ENCODE results near the gene PTPRF.

Gene PTPRF

GRCh38 chr1:43653893-43654292 is 123.2 kb downstream of the PTPRF start:
- Histone ChIP-seq H3K4me3 (ENCODE audit: low read depth, low read length) (no peak overlapping the region), H3K4me1 (ENCODE audit: control insufficient read depth, insufficient read depth, low read length) (peaks cover 24% of the 10 kb centered on the region; the same call in 1 of the 2 replicates), H3K27me3 (ENCODE audit: control insufficient read depth, insufficient read depth, low read length) (no peaks in the 10 kb centered on the region), H3K9me3 (ENCODE audit: control insufficient read depth, insufficient read depth, low read depth, low read length) (no peaks in the 10 kb centered on the region), H3K36me3 (ENCODE audit: control insufficient read depth, insufficient read depth, low read length) (peaks cover 52% of the 10 kb centered on the region), H3K9ac (ENCODE audit: low read length) (no peak overlapping the region), H3K27ac (ENCODE audit: low read depth, low read length) (no peak overlapping the region)

GRCh38 chr1:43655953-43656352 is 125.3 kb downstream of the PTPRF start:
- Histone ChIP-seq H3K4me3 (ENCODE audit: low read depth, low read length) (no peak overlapping the region), H3K9ac (ENCODE audit: low read length) (no peak overlapping the region), H3K4me1 (ENCODE audit: control insufficient read depth, insufficient read depth, low read length) (peaks cover 42% of the 10 kb centered on the region), H3K9me3 (ENCODE audit: control insufficient read depth, insufficient read depth, low read depth, low read length) (no peaks in the 10 kb centered on the region), H3K27ac (ENCODE audit: low read depth, low read length) (no peak overlapping the region), H3K27me3 (ENCODE audit: control insufficient read depth, insufficient read depth, low read length) (no peaks in the 10 kb centered on the region), H3K36me3 (ENCODE audit: control insufficient read depth, insufficient read depth, low read length) (peaks cover 68% of the 10 kb centered on the region)

- peak overlapping the region; percentile 82 for H3K27ac ChIP-seq (ENCODE audit: low read depth, low read length)
- H3K9ac ChIP-seq (ENCODE audit: low read length), result peak overlapping the region; percentile 46
- no peaks in the 10 kb centered on the region for H3K27me3 ChIP-seq (ENCODE audit: control insufficient read depth, insufficient read depth, low read length)
- H3K4me3 ChIP-seq (ENCODE audit: low read depth, low read length), result peak overlapping the region; percentile 36
- H3K36me3 ChIP-seq (ENCODE audit: control insufficient read depth, insufficient read depth, low read length), result peaks cover 92% of the 10 kb centered on the region
- H3K9me3 ChIP-seq (ENCODE audit: control insufficient read depth, insufficient read depth, low read depth, low read length), result no peaks in the 10 kb centered on the region
- peaks cover 25% of the 10 kb centered on the region for H3K4me1 ChIP-seq (ENCODE audit: control insufficient read depth, insufficient read depth, low read length)
Measured at GRCh38 chr1:43659212-43660166, 128.8 kb downstream of the PTPRF start.

- Histone ChIP-seq H3K4me1 (ENCODE audit: control insufficient read depth, insufficient read depth, low read length) (peaks cover 25% of the 10 kb centered on the region), H3K36me3 (ENCODE audit: control insufficient read depth, insufficient read depth, low read length) (peaks cover 92% of the 10 kb centered on the region), H3K9ac (ENCODE audit: low read length) (peak overlapping the region; percentile 46), H3K9me3 (ENCODE audit: control insufficient read depth, insufficient read depth, low read depth, low read length) (no peaks in the 10 kb centered on the region), H3K27me3 (ENCODE audit: control insufficient read depth, insufficient read depth, low read length) (no peaks in the 10 kb centered on the region), H3K27ac (ENCODE audit: low read depth, low read length) (peak overlapping the region; percentile 82), H3K4me3 (ENCODE audit: low read depth, low read length) (peak overlapping the region; percentile 36)
Measured at GRCh38 chr1:43660355-43660754, 129.7 kb downstream of the PTPRF start.

GRCh38 chr1:43664369-43664768 is 133.7 kb downstream of the PTPRF start:
- Histone ChIP-seq H3K36me3 (ENCODE audit: control insufficient read depth, insufficient read depth, low read length) (peaks cover 94% of the 10 kb centered on the region), H3K4me1 (ENCODE audit: control insufficient read depth, insufficient read depth, low read length) (peaks cover 20% of the 10 kb centered on the region), H3K27me3 (ENCODE audit: control insufficient read depth, insufficient read depth, low read length) (no peaks in the 10 kb centered on the region), H3K4me3 (ENCODE audit: low read depth, low read length) (no peak overlapping the region), H3K9ac (ENCODE audit: low read length) (no peak overlapping the region), H3K9me3 (ENCODE audit: control insufficient read depth, insufficient read depth, low read depth, low read length) (no peaks in the 10 kb centered on the region), H3K27ac (ENCODE audit: low read depth, low read length) (no peak overlapping the region)

GRCh38 chr1:43666608-43667007 is 135.9 kb downstream of the PTPRF start:
- H3K27ac ChIP-seq (ENCODE audit: low read depth, low read length), result 0 out of 2 replicates have a peak overlapping the region, but pooled peaks have one; percentile 28
- H3K9me3 ChIP-seq (ENCODE audit: control insufficient read depth, insufficient read depth, low read depth, low read length), result no peaks in the 10 kb centered on the region
- no peaks in the 10 kb centered on the region for H3K27me3 ChIP-seq (ENCODE audit: control insufficient read depth, insufficient read depth, low read length)
- 0 out of 2 replicates have a peak, but pooled peaks cover under 1% of the 10 kb centered on the region for H3K4me1 ChIP-seq (ENCODE audit: control insufficient read depth, insufficient read depth, low read length)
- H3K4me3 ChIP-seq (ENCODE audit: low read depth, low read length), result no peak overlapping the region
- H3K9ac ChIP-seq (ENCODE audit: low read length), result no peak overlapping the region
- H3K36me3 ChIP-seq (ENCODE audit: control insufficient read depth, insufficient read depth, low read length), result peaks cover 100% of the 10 kb centered on the region

- H3K36me3 ChIP-seq (ENCODE audit: control insufficient read depth, insufficient read depth, low read length), result peaks cover 97% of the 10 kb centered on the region
Measured at GRCh38 chr1:43668956-43669355, 138.3 kb downstream of the PTPRF start.

GRCh38 chr1:43669878-43670277 is 139.2 kb downstream of the PTPRF start:
- no peaks in the 10 kb centered on the region for H3K9me3 ChIP-seq (ENCODE audit: control insufficient read depth, insufficient read depth, low read depth, low read length)
- no peak overlapping the region for H3K4me3 ChIP-seq (ENCODE audit: low read depth, low read length)
- no peaks in the 10 kb centered on the region for H3K27me3 ChIP-seq (ENCODE audit: control insufficient read depth, insufficient read depth, low read length)
- no peak overlapping the region for H3K27ac ChIP-seq (ENCODE audit: low read depth, low read length)
- H3K36me3 ChIP-seq (ENCODE audit: control insufficient read depth, insufficient read depth, low read length), result peaks cover 95% of the 10 kb centered on the region
- H3K9ac ChIP-seq (ENCODE audit: low read length), result no peak overlapping the region
- H3K4me1 ChIP-seq (ENCODE audit: control insufficient read depth, insufficient read depth, low read length), result no peaks in the 10 kb centered on the region

More at GRCh38 chr1:43668956-43669355, 138.3 kb downstream of the PTPRF start:
- no peaks in the 10 kb centered on the region for H3K9me3 ChIP-seq (ENCODE audit: control insufficient read depth, insufficient read depth, low read depth, low read length)
- H3K4me3 ChIP-seq (ENCODE audit: low read depth, low read length), result no peak overlapping the region
- no peaks in the 10 kb centered on the region for H3K4me1 ChIP-seq (ENCODE audit: control insufficient read depth, insufficient read depth, low read length)
- H3K27me3 ChIP-seq (ENCODE audit: control insufficient read depth, insufficient read depth, low read length), result no peaks in the 10 kb centered on the region
- no peak overlapping the region for H3K9ac ChIP-seq (ENCODE audit: low read length)
- H3K27ac ChIP-seq (ENCODE audit: low read depth, low read length), result no peak overlapping the region

- H3K9me3 ChIP-seq (ENCODE audit: control insufficient read depth, insufficient read depth, low read depth, low read length), result no peaks in the 10 kb centered on the region
- H3K27ac ChIP-seq (ENCODE audit: low read depth, low read length), result no peak overlapping the region
- H3K4me1 ChIP-seq (ENCODE audit: control insufficient read depth, insufficient read depth, low read length), result no peaks in the 10 kb centered on the region
- H3K36me3 ChIP-seq (ENCODE audit: control insufficient read depth, insufficient read depth, low read length), result peaks cover 95% of the 10 kb centered on the region
- no peak overlapping the region for H3K4me3 ChIP-seq (ENCODE audit: low read depth, low read length)
- no peak overlapping the region for H3K9ac ChIP-seq (ENCODE audit: low read length)
- H3K27me3 ChIP-seq (ENCODE audit: control insufficient read depth, insufficient read depth, low read length), result no peaks in the 10 kb centered on the region
Measured at GRCh38 chr1:43671193-43671592, 140.5 kb downstream of the PTPRF start.

- Histone ChIP-seq H3K9ac (ENCODE audit: low read length) (no peak overlapping the region), H3K4me1 (ENCODE audit: control insufficient read depth, insufficient read depth, low read length) (no peaks in the 10 kb centered on the region), H3K36me3 (ENCODE audit: control insufficient read depth, insufficient read depth, low read length) (peaks cover 94% of the 10 kb centered on the region), H3K4me3 (ENCODE audit: low read depth, low read length) (no peak overlapping the region), H3K9me3 (ENCODE audit: control insufficient read depth, insufficient read depth, low read depth, low read length) (no peaks in the 10 kb centered on the region), H3K27ac (ENCODE audit: low read depth, low read length) (no peak overlapping the region), H3K27me3 (ENCODE audit: control insufficient read depth, insufficient read depth, low read length) (no peaks in the 10 kb centered on the region)
Measured at GRCh38 chr1:43671626-43672330, 141.1 kb downstream of the PTPRF start.

- H3K4me1 ChIP-seq (ENCODE audit: control insufficient read depth, insufficient read depth, low read length), result no peaks in the 10 kb centered on the region
- no peak overlapping the region for H3K4me3 ChIP-seq (ENCODE audit: low read depth, low read length)
- H3K36me3 ChIP-seq (ENCODE audit: control insufficient read depth, insufficient read depth, low read length), result peaks cover 92% of the 10 kb centered on the region
- H3K27me3 ChIP-seq (ENCODE audit: control insufficient read depth, insufficient read depth, low read length), result no peaks in the 10 kb centered on the region
- no peak overlapping the region for H3K9ac ChIP-seq (ENCODE audit: low read length)
- no peaks in the 10 kb centered on the region for H3K9me3 ChIP-seq (ENCODE audit: control insufficient read depth, insufficient read depth, low read depth, low read length)
- no peak overlapping the region for H3K27ac ChIP-seq (ENCODE audit: low read depth, low read length)
Measured at GRCh38 chr1:43673261-43673660, 142.6 kb downstream of the PTPRF start.
